ENCODE measurements around the gene TMEM147.

Gene TMEM147

DNA sequence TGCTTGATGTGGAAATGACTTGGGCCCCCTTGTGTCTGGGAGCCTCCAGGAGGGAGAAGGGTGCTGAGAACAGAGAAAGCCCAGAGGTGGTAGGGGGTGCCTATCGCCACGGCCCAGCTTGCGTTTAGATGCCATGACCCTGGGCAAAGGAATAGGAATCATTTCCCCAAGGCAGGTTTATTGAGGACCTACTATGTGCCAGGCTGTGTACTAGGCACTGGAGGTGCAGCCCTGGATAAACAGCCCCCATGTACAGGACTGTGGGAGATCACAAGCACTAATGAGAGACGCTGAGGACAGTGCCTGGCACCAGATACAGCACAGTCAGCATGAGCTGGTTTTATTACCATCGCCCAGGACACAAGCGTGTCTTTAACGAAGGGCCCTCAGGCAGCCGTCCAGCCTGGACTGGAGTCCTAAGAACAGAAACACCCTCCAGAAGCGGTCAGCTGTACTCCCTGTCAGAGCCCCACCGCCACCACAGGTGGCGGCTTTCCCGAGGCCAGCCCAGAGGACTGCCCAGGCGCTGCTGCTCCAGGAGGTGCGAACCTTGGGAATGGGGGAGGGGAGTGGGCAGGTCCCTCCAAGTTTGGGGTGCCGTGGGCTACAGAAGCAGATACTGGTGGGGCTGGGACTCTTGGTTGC is 4.6 kb downstream of the TMEM147 start:
- TF ChIP-seq, protein P1, sequence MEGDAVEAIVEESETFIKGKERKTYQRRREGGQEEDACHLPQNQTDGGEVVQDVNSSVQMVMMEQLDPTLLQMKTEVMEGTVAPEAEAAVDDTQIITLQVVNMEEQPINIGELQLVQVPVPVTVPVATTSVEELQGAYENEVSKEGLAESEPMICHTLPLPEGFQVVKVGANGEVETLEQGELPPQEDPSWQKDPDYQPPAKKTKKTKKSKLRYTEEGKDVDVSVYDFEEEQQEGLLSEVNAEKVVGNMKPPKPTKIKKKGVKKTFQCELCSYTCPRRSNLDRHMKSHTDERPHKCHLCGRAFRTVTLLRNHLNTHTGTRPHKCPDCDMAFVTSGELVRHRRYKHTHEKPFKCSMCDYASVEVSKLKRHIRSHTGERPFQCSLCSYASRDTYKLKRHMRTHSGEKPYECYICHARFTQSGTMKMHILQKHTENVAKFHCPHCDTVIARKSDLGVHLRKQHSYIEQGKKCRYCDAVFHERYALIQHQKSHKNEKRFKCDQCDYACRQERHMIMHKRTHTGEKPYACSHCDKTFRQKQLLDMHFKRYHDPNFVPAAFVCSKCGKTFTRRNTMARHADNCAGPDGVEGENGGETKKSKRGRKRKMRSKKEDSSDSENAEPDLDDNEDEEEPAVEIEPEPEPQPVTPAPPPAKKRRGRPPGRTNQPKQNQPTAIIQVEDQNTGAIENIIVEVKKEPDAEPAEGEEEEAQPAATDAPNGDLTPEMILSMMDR (IDR thresholded peaks at IDR 0.05; ENCODE audit: low read depth, low read length) = no peak
- DNase-seq (ENCODE audit: extremely low read depth, low read depth) = no peak

DNA sequence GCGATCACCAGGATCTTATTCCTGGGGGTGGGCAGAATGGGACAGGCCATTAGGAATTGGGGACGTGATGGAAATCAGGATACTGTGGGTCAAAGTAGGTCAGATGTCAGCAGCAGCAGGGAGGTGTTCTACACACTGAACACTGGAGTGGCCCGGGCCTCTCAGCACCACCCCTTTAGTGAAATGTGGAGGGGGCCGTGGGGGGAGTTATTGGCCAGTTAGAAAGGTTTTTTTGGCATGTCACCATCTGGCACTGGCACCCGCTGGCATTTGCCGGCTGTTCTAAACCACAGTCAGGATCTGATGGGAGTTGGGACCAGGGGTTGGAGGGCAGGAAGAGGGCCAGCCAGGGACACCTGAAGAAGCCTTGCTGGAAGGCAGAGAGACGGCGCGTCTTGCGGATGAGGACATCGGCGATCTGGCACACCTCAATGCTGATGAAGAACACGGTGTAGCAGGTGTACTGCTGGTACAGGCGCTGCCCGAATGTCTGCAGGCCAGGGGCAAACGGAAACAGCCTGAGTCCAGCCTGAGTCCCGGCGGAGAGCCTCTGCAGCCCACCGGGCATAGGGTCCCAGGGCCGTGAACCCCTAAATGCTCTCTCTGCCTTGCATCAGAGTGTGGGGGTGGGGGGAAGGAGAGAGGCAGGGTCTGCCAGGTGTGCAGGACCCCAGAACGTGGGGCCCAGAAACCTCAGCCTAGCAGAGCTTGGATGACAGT is 5.8 kb downstream of the TMEM147 start:
- DNase-seq (ENCODE audit: extremely low read depth, low read depth) = no peak
- TF ChIP-seq, protein P1 (IDR thresholded peaks at IDR 0.05; ENCODE audit: low read depth, low read length) = no peak

DNA sequence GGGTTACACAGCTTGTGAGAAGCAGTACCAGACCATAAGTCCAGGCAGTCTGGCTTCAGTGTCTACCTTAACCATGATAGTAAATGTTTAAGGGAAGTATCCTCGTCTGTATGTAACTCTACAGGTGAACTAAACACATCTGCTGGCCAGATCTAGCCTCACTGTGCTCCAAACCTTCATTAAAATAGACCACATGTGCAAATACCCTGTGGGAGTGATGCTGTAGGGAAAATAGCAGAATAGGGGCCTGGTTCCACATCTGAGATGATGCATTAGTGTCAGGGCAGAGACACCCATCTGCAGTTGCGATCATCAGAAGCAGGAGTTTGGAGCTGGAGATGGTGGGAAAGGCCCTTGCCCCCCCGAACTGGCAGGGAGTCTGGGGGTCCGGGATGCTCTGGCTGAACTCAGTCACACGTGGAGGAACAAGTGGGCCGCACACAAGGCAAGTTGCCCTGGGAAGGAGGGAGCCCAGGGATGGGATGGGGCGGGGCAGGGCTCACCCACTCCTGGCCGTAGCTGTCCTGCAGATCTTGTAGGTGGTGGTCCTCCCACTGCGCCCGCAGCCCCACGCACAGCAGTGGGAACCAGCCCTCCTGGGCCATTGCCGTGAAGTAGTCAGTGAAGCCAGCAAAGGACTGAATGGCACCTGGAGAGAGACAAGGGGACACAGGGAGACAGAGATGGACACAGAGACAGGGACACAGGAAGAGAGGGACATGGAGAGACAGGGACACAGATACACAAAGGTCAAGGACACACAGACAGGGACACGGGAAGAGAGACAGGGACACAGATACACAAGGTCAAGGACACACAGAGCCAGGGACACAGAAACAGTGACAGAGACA is 7.3 kb downstream of the TMEM147 start:
- no peak for DNase-seq (ENCODE audit: extremely low read depth, low read depth)
- TF ChIP-seq, protein P1 (IDR thresholded peaks at IDR 0.05; ENCODE audit: low read depth, low read length) = no peak

- no peak for DNase-seq (ENCODE audit: extremely low read depth, low read depth)
- TF ChIP-seq, protein P1 (IDR thresholded peaks at IDR 0.05; ENCODE audit: low read depth, low read length) = no peak
Measured at GRCh38 chr19:35553385-35554000, 8.1 kb downstream of the TMEM147 start.

DNA sequence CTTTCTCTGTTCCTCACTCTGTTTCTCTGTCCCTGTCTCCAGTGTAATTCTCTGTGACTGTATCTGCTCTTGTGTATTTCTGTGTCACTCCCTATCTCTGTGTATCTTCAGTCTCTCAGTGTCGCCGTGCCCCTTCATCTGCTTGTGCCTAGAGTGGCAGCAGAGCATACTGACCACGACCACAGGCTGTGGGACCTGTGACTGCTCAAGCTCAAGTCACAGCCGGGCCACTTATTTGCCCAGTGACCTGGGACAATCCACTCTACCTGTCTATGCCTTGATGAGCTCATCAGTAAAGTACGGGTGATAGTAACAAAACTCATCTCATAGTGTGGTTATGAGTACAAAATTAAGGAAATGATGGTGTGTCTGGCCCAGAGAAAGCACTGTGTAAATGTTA is 8.7 kb downstream of the TMEM147 start:
- TF ChIP-seq, protein P1 (IDR thresholded peaks at IDR 0.05; ENCODE audit: low read depth, low read length) = no peak
- DNase-seq (ENCODE audit: extremely low read depth, low read depth) = no peak

DNA sequence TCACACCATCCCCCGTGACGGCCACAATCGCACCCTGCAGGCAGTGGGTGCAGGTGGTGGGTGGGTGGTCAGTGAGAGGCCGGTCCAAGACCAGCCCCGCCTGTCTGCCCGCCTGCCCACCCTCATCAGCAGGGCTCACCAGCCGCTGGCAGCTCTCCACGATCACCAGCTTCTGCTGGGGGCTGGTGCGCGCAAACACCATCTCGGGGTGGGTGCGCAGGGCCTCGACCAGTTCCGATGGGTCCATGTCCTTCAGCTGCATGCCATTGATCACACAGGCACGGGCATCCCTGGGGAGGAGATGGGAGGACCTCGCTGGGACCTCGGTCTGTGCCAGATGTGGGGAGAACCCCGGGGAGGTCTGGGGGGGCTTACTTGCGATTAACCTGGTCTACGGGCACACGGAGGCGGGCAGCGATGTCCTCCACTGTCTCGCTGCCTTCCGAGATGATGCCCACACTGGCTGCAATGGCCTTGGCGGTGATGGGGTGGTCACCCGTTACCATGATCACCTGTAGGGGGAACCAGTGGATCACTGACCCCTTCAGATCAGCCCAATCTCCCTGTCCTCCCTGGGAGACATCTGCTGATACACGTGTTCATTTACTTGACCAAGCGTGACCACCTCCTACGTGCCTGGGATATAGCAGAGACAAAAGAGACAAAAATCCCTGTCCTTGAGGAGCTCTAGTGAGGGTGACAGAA is 10.0 kb downstream of the TMEM147 start:
- TF ChIP-seq, protein P1 (IDR thresholded peaks at IDR 0.05; ENCODE audit: low read depth, low read length) = peak; percentile 21
- DNase-seq (ENCODE audit: extremely low read depth, low read depth) = no peak
